HG02623 (cell line): ENCODE data around the gene MOB3B.

Source experiments
- ATAC-seq: cut with Tn5 transposase; IDR thresholded peaks from one replicate; pipeline ENCODE4 v1.9.1; 2021; ENCODE audit warnings: moderate library complexity; ENCODE audit not compliant: unreplicated experiment

MOB3B gene

GRCh38 chr9:27369591-27369990, 160.0 kb downstream of the MOB3B start:
- no peak for ATAC-seq

GRCh38 chr9:27368316-27368985, 161.2 kb downstream of the MOB3B start:
- no peak for ATAC-seq

GRCh38 chr9:27367921-27368315, 161.7 kb downstream of the MOB3B start:
- ATAC-seq, result no peak

- ATAC-seq, result peak; percentile 65
These were observed 162.3 kb downstream of the MOB3B start for GRCh38 chr9:27367175-27367798.

GRCh38 chr9:27365707-27366376, 163.8 kb downstream of the MOB3B start:
- ATAC-seq, result peak; percentile 81

- no peak for ATAC-seq
These were observed 167.0 kb downstream of the MOB3B start for GRCh38 chr9:27362447-27363210.

- ATAC-seq, result no peak
These were observed 168.1 kb downstream of the MOB3B start for GRCh38 chr9:27361492-27361891.

GRCh38 chr9:27359763-27360162, 169.9 kb downstream of the MOB3B start:
- ATAC-seq, result no peak

GRCh38 chr9:27358007-27358406, 171.6 kb downstream of the MOB3B start:
- ATAC-seq, result no peak

GRCh38 chr9:27356446-27356845, 173.2 kb downstream of the MOB3B start:
- ATAC-seq, result no peak

GRCh38 chr9:27355166-27355565, 174.4 kb downstream of the MOB3B start:
- no peak for ATAC-seq

GRCh38 chr9:27353474-27354229, 176.0 kb downstream of the MOB3B start:
- peak; percentile 76 for ATAC-seq

GRCh38 chr9:27353166-27353473, 176.5 kb downstream of the MOB3B start:
- no peak for ATAC-seq

- ATAC-seq, result no peak
These were observed 177.0 kb downstream of the MOB3B start for GRCh38 chr9:27352457-27353165.

GRCh38 chr9:27351438-27351837, 178.2 kb downstream of the MOB3B start:
- no peak for ATAC-seq

GRCh38 chr9:27350382-27350976, 179.1 kb downstream of the MOB3B start:
- no peak for ATAC-seq

GRCh38 chr9:27349698-27350080, 179.9 kb downstream of the MOB3B start:
- ATAC-seq, result no peak

GRCh38 chr9:27348785-27349697, 180.6 kb downstream of the MOB3B start:
- ATAC-seq, result no peak

- peak; percentile 39 for ATAC-seq
These were observed 181.7 kb downstream of the MOB3B start for GRCh38 chr9:27347889-27348288.
